Kidney tubule cell (primary cell): ENCODE results near the gene GMDS.
"Not testable (repeated sequence)": the region's sequence is repeated elsewhere in the genome, so short reads cannot be mapped to it uniquely, and the experiment has no call there.

Source experiments
- DNase-seq: peaks from one replicate; pipeline ENCODE4 v3.0.0-alpha.2; 2018; ENCODE audit warnings: low spot score

GMDS gene

DNA sequence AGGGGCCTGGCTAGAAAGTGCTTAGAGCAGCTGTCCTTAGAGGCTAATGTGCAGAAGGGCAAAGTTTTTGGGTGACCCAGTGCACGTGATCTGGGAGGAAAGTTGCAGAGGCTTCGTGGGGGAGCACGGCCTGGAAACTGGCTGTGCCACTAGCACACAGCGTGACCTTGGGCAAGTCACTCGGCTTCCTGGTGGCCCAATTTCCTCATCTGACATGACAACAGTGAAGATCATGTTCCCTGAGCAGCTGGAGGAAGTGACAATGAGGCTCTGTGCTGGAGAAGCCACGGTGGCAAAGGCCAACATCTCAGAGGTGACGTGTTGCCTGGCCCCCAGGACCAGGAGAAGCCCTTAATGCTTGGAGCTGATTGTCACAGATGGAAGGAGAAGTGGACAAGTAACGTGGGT lies 536.2 kb downstream of the GMDS start:
- peak; percentile 38 for DNase-seq

GRCh38 chr6:1708820-1709219 lies 536.6 kb downstream of the GMDS start:
- DNase-seq: peak; percentile 79

DNA sequence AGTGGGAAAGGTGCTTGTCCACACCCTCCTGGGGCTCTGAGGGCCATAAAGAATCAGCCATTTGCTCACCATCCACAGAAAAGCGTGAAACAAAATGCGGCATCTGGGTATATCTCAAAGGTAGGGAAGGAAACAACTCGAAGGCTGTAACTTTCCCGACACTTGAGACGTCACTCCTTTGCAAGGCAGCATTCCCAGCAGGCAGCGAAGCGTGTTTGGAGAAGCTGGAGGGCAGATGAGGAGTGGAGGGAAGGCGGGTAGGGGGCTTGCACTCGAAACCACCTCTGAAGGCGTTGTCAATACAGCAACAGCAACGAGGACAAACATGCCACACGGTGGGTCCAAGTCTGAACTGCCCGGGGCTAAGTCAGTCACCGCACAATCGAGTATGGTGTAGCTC lies 537.3 kb downstream of the GMDS start:
- peak; percentile 74 for DNase-seq

GRCh38 chr6:1705630-1706029 lies 539.8 kb downstream of the GMDS start:
- no peak for DNase-seq

DNA sequence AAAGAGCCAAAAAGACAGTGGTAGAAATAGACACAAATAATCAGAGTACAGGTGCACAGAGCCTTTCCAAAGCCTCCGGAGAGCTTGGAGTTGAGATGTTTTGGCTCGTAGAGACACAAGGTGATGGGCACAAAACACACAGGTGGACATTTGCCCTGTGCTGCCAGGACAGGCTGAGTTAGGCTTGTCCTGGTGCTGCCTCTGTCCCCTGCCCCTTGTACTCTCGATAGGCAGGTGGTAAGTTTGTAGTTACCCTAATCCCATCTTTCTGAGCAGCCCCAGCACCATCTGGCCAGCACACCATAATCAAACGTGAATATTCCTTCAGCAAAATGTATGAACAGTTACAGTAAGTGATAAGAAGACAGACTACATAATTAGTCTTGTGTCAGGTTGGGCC lies 540.2 kb downstream of the GMDS start:
- no peak for DNase-seq

- DNase-seq: peak; percentile 57
Measured at GRCh38 chr6:1704711-1705110, 540.7 kb downstream of the GMDS start.

- no peak for DNase-seq
Measured at GRCh38 chr6:1703923-1704322, 541.5 kb downstream of the GMDS start.

GRCh38 chr6:1703091-1703855 lies 542.1 kb downstream of the GMDS start:
- no peak for DNase-seq

DNA sequence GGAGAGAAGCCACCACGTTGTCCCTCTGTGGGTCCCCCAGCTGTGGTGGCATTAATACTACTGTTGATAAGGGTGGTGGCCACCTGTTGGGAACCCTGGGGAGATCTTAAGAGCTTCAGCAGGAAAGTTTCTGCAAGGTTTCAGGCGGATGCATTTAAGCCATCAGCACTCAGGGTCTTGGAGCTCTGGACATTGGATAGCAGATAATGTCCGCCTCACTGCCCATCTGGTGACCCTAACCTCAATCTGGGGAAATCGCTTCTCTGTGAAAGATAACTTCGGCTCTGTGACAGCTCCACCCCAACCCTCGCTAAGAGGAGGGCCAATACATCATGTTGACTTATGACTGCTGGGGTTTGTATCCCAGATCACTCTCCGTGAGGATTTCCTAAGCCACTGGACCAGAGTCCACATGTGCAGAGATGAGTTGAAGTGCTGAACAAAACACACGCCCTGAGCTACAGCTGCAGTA lies 542.8 kb downstream of the GMDS start:
- no peak for DNase-seq

DNA sequence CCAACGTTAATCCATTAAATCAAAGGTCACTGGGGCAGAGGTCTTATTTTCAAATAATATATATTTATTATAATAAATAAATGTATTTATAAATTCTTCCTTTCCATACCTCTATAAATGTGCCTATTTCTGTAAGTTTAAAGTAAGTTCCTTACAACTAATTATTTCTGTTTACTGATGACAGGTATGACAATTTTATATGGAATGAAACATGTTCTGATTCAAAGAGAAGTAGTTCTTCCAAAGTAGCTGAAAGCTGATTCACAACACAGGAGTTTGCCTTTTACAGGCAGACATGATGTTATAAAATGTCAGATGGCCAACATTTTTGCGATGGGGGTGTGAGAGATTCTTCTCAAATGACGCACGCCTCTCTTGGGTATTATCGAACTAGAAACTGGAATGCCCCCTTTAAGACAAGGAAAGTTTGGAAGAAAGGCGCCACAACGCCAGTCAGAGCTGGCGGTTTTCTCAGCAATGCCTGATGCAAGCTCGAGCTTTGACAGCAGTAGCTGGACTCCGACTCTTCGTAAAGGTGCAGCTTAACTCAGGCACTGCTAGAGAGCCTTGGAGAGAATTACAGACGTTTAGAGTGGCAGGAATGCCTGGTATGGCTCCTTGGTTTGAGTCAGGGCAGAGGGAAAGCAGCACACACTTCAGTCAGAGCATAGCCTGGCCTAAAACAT lies 543.6 kb downstream of the GMDS start:
- peak; percentile 81 for DNase-seq

DNA sequence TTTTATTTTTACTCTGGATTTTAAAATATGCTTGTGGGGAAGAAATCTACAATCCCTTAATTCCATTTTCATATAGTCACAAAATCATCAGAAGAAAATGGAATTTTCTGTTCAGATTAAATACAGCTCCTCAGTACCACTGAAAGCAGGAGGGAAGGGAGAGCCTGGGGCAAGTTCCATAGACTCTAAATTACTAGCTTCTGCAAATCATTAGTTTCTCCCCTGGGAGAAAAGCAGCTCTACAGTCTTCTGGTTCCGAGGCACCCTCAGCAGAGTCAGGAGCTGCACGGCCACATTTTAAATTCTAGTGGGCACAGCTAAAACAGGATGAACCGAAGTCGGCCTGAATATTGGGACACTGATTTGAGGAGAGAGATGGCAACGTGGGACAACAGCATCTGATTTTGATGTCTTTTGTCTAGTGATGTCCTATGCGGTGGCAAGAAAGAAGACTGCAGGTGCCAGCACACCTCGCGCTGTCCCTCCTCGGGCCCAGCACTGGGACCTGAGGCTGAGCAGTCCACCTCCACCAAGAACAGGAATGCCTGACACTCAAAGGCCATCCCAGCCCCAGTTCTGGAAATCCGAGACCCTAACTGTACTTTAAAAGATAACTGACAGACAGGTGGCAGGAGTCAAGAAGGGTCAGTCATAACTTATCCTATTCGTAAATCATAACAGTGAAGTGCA lies 545.0 kb downstream of the GMDS start:
- DNase-seq: no peak

DNA sequence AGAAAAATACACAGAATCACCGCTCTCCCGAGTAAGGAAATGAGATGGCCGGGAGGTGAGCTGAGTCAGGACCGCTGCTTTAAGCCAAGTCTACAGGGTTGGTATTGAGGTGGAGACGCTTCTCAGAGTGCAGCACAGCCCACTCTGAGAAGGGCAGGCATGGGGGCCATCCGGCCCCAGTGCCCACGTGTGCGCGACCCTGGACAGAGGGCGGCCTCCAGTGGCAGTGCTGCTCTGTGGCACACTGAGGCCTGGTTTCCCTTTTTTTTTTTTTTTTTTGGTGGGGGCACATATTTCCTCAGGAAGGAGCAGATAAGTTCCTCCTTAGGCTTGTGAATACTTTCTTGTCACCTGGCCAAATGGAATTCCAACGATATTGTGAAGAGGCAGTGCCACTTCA lies 546.9 kb downstream of the GMDS start:
- DNase-seq: no peak

DNA sequence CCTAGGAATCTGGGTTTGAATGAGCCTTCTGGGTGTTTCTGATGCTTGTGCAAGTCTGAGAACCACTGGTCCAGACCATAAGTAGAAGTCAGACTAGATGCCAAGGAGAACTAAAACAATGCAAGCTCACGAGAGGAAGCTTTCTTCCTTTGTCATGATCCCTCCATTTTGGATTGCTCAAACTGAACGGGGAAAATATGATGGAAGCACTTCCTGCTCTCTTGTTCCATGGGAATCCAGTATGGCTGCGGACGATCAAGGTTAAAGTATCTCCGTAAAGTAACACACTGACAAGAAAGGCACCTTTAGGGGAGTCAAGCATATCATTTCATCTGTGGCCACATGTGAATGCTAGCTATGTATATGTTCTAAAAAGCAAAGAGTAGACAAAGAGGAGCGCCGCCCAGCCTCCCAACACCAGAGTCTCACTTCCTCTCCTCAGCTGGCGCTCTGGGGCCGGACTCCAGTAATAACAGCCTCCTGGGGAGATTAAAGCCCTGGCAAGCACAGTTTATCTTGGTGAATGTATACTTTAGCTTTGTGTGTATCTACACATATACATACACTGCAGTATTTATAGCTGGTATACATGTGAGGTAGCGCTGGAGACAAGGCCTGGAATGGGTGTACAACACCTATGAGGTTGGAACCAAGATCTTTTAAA lies 547.6 kb downstream of the GMDS start:
- no peak for DNase-seq

DNA sequence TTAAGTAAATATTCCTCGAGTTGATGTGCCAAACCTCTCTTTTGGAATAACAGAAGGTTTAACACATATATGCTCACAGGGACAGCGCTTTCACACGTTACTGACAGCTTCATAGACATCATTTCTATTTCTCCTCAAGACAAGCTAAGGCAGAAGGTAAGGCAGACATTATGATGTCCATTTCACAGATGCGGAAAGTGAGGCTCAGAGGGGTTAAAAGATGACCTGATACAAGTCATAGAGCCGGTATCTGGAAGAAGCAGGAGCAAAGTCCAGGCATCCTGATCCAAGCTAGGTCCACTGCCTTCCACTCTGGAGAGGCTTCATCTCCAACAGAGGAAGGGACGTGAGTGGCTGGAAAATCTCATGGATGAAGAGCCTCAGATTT lies 548.9 kb downstream of the GMDS start:
- no peak for DNase-seq

GRCh38 chr6:1695546-1696462 lies 549.6 kb downstream of the GMDS start:
- no peak for DNase-seq

DNA sequence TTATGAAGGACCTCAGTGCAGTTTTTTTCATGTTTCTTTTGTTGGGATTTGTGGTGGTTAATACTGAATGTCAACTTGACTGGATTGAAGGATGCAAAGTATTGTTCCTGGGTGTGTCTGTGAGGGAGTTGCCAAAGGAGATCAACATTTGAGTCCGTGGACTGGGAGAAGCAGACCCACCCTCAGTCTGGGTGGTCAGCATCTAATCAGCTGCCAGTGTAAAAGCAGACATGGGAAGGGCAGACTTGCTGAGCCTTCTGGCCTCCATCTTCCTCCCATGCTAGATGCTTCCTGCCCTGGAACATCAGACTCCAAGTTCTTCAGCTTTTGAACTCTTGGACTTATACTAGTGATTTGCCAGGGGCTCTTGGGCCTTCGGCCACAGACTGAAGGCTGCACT lies 553.6 kb downstream of the GMDS start:
- DNase-seq: not testable (repeated sequence)

- not testable (repeated sequence) for DNase-seq
Measured at GRCh38 chr6:1690656-1691055, 554.7 kb downstream of the GMDS start.

GRCh38 chr6:1689141-1689540 lies 556.3 kb downstream of the GMDS start:
- DNase-seq: peak; percentile 85

DNA sequence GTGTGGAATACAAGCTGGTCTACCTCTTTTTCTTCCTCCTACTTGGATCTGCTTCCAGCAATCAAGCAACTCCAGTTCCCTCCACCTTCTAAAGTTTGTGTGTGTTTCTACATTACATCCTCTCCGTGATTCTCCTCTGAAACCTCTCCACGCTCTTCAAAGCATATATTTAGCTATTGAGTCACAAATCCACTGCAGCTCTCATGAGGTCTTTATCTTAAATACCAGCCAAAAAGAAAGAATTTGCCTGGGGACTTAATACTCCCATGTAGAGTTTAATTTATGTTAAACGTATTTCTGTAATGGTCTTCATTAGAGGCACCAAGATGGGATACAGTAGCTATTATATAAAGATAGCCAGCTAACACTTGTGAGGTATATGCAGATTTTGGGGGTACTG lies 557.0 kb downstream of the GMDS start:
- no peak for DNase-seq

- no peak for DNase-seq
Measured at GRCh38 chr6:1687402-1687801, 558.0 kb downstream of the GMDS start.
